Activated T-cell treated with anti-CD3 and anti-CD28 coated beads, Interleukin-2, amount 50 U/mL, for 4 hours (primary cell): ENCODE measurements around the gene NEMP1. TPM values are rescaled to one million over a fixed set of nuclear protein-coding genes. Genes with fewer than 3 reads are reported as not detected.

Experiments
- ATAC-seq, 2 donors: fragments of 200-7000 bp; cut with Tn5 transposase; one replicate each; pipeline ENCODE4 v1.10.0; 2021
- DNase-seq: peaks from one replicate; pipeline ENCODE4 v3.0.0-alpha.2; 2020
- H3K27me3 Mint-ChIP-seq: one replicate; pipeline ENCODE4 v1.8.0; 2021; ENCODE audit warnings: low read depth, mixed read lengths
- H3K36me3 Mint-ChIP-seq: one replicate; pipeline ENCODE4 v1.8.0; 2022; ENCODE audit warnings: mixed read lengths; ENCODE audit not compliant: insufficient read depth
- H3K4me1 Mint-ChIP-seq: one replicate; pipeline ENCODE4 v1.8.0; 2021; ENCODE audit warnings: low read depth, mixed read lengths
- H3K4me3 Mint-ChIP-seq: one replicate; pipeline ENCODE4 v1.8.0; 2021; ENCODE audit warnings: mild to moderate bottlenecking, moderate library complexity, mixed read lengths
- H3K9me3 Mint-ChIP-seq: one replicate; pipeline ENCODE4 v1.8.0; 2021; ENCODE audit warnings: mixed read lengths
- total RNA-seq, 3 donors: library from RNA; stranded (reverse); gene quantifications; one replicate each; pipeline ENCODE4 v1.2.1, GENCODE V29; 2021

Gene NEMP1
- total RNA-seq, 3 donors from 2014 or later: 39.1 to 47.5 (median 42.5) TPM

DNA sequence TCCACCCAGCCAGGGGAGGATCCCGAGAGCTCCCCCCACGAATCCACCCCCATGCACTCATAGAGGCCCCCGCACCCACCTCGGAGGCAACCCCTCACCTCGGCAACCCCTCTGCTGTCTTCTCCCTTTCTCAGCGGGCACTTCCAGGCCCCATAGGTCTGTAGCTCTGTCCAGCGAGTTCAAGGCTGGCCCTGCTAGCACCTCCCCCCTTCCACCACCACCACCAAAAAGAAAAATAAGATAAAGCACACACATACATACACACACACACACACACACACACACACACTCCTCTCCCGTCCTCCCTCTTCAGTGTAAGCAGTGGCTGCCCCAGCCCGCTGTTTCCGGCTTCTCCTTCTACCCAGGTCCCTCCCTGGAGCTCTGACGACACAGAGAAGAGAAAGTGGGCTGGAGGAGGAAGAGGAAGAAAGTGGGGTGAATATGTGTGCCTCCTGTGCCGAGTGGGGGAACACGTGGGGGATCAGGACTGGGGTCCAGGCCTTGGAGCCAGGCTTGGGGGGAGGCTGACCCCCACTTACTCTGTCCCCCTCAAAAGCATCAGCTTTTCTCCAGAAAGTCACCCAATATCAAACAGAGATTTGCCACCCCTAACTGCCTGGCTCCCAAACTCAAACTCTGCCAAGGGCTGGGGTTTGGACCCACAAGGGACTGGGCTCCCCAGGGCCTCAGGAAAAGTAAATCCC lies 32.6 kb upstream of the NEMP1 start, which contains the start of gene STAT6:
STAT6 (minus strand) TSS at position 332 of the 704 bp plus-strand sequence. CDS start 3,084 bp downstream, outside the sequence.
- no peaks in the 10 kb centered on the region for H3K27me3 Mint-ChIP-seq
- peaks cover 15% of the 10 kb centered on the region for H3K36me3 Mint-ChIP-seq
- H3K4me3 Mint-ChIP-seq: peak within 1 kb of the TSS; percentile 92
- DNase-seq (peak; percentile 79), ATAC-seq (peak; percentile 65 to 67)
- H3K4me1 Mint-ChIP-seq: peaks cover 45% of the 10 kb centered on the region
- no peaks in the 10 kb centered on the region for H3K9me3 Mint-ChIP-seq

DNA sequence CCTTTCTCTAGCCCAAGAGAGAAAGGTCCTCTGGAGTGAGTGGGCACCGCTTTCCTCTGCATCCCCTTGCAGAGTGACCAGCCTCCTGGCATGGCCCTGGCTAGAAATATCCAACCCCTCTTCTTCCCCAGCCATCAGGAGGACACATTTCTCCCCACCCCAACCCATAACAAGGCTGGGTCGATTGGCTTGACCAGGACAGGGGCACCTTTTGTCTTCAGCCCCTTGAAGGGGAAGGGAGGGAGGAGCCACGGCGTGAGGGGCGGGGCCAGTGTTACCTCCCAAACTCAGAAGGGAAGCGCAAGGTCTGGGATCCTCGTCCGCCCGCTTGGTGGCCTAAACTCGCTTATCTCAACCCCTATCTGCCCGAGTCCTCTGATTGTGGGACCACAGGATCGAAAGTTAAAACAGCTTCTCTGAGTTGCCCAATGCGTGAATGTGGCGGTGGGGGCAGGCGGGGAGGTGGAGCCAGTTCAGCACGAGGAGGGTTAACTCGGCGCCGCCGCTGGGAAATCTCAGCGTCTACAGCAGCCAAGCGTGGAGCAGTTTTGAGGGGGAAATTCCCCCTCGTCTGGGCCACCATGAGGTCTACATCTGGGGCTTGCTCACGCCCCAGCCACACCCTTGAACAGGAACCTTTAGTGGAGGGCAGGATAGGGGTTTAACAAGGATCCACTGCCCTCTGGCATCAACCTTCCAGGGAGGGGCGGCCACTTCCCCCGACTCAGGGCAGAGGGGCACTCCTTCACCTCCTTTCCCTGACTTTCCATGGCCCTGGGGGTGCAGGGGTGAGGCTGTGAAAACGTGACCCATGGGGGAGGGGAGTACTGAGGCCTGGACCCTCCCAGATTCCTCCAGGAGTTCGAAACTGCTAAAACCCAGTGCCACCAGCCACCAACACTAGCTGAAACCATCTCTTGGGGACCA lies 31.8 kb upstream of the NEMP1 start:
- Mint-ChIP-seq H3K4me1 (peaks cover 45% of the 10 kb centered on the region), H3K4me3 (peak overlapping the region; percentile 92), H3K36me3 (peaks cover 20% of the 10 kb centered on the region), H3K9me3 (no peaks in the 10 kb centered on the region), H3K27me3 (no peaks in the 10 kb centered on the region)
- ATAC-seq (peak; percentile 53 to 61), DNase-seq (peak; percentile 77)

DNA sequence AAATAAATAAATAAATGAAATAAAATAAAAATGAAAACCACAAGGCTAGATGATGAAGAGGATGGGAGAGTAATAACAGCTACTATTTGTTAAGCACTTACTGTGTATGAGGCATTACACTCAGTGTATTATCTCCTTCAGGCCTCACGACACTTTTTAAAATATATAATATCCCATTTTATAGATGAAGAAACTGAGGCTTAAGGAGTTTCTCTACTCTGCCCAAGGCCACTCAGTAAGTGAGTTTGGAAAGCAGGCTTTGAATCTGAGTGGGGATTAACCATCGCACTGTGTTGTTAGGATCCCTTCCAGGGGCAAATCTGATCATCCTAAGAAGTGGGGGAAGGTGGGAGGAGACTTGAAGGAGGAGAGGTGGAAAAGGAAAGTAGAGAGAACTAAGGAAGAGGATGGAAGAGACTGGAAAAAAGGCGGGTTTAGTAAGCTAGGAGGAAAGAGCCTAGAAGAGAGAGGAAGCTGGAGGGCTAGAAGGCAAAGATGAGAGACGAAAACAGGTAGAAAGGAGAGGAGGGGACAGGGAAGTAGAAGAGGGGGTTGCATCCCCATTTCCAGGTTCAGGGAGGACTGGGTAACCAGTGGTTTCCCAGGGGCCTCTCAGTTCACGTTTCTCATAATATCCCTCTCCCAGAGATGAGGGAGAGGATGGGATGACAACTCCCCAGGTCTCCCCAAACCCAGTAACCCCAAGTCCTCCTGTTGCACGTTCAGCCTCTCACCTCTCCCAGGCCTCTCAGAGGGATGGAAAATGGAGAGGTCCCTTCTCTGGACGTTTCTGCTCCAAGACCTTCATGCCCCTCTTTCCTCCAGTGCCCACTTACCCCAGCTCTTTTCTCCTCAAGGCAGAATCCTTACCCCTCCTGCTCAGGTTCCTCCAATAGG lies 30.9 kb upstream of the NEMP1 start:
- H3K27me3 Mint-ChIP-seq: no peaks in the 10 kb centered on the region
- no peak for ATAC-seq
- DNase-seq: no peak
- peak overlapping the region; percentile 92 for H3K4me3 Mint-ChIP-seq
- peaks cover 48% of the 10 kb centered on the region for H3K4me1 Mint-ChIP-seq
- H3K9me3 Mint-ChIP-seq: no peaks in the 10 kb centered on the region
- peaks cover 27% of the 10 kb centered on the region for H3K36me3 Mint-ChIP-seq

DNA sequence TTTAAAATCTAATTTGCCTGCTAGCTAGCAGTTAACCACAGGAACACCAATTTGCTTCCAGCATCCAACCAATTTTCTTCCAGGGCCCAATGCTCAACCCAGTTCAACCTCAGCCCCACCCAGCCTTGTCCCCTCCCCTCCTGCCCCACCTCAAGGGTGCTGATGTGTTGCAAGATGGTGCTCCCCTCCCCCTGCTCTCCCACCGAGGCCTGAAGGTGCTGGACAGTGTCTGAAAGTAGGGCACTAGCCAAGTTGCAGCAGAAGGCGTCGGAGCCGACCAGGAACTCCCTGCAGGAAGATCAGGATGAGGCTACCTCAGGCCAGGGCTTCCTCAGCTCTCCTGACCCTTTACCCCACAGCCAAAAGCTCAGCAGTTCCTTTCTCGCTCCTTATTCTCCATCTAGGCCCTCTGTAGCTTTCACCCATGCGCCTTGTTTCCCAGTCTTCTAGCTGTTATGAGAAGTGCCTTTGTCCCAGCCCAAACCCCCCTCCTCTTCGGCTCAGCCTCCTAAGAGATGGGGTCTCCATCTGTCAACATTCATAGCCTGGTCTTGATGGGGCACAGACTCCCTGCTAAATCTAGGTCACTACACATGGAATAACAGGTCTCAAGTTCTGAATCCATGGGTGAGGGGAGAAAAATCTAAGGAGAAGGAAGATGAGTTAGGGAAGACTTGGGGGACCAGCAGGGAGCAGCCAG lies 29.0 kb upstream of the NEMP1 start:
- Mint-ChIP-seq H3K4me3 (peak overlapping the region; percentile 67), H3K36me3 (peaks cover 34% of the 10 kb centered on the region), H3K27me3 (no peaks in the 10 kb centered on the region)

DNA sequence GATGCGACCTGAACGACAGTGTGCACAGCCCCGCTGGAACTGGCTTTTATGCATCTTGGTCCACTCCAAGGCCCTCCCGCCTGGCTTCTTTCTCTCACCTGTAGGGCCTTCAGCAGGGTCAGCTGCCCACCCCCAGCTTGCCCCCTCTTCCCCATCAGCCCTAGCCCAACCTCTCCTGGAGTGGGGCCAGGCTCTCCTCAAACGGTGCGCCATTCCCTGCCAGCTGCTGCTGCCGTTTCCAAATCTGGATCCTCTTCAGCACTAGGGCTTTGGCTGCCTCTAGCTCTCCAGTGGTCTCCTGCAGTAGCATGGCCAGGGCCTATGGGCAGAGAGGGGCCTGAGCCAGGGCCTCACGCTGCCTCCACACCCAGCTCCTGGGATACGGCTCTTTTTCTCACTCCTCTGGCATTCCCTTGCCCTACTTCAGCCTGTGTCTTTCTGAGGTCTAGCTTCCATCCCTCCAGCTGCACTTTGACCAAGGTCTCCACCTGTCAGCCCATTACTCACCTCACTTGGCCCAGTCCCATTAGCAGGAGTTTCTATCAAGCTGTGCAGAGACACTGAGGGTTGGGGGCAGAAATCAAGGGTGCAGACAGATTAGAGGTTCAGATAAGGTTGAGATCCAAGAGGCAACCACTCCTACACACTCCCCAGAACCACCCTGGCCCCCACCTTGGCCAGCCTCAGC lies 27.6 kb upstream of the NEMP1 start:
- DNase-seq (no peak), ATAC-seq (no peak)
- Mint-ChIP-seq H3K27me3 (no peaks in the 10 kb centered on the region), H3K4me3 (no peak overlapping the region), H3K4me1 (peaks cover 48% of the 10 kb centered on the region), H3K36me3 (peaks cover 43% of the 10 kb centered on the region), H3K9me3 (no peaks in the 10 kb centered on the region)

More for the DNA sequence above, 29.0 kb upstream of the NEMP1 start:
- Mint-ChIP-seq H3K4me1 (peaks cover 51% of the 10 kb centered on the region), H3K9me3 (no peaks in the 10 kb centered on the region)
- ATAC-seq (no peak), DNase-seq (no peak)

DNA sequence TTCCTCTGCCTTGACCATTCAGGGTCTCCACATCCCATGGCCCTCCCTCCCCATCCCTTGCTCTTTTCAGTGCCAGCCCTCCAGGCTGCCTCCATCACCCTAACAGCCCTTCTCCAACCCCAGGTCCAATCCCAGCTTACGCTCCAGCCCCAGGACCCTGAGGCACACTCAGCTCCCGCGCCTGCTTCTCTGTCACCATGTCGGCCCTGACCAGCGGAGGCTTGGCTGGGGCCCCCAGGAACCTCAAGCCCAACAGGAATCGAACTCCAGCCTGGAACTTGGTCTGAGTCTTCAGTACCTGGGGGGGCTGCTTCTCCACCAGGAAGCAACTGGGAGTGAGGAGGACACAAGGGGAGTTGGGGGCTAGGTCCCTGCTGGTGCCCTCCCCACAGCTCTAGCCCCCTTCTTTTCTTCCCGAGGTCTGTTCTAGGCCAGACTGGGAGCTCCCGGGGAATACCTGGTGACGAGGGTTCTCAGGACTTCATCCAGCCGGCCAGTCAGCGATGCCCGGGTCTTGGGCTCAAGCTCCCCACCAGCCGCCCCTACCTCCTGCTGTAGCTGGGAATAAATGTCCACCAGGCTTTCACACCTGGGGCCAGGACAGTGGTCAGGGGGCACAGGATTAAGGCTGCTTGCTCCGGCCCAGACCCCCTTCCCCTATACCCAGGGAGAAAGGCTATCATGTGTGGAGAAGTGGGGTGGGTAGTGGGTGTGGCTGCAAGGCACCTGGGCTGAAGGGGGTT lies 26.6 kb upstream of the NEMP1 start:
- Mint-ChIP-seq H3K36me3 (peaks cover 46% of the 10 kb centered on the region), H3K27me3 (no peaks in the 10 kb centered on the region), H3K4me1 (peaks cover 48% of the 10 kb centered on the region), H3K9me3 (no peaks in the 10 kb centered on the region), H3K4me3 (no peak overlapping the region)
- DNase-seq (no peak), ATAC-seq (no peak)

DNA sequence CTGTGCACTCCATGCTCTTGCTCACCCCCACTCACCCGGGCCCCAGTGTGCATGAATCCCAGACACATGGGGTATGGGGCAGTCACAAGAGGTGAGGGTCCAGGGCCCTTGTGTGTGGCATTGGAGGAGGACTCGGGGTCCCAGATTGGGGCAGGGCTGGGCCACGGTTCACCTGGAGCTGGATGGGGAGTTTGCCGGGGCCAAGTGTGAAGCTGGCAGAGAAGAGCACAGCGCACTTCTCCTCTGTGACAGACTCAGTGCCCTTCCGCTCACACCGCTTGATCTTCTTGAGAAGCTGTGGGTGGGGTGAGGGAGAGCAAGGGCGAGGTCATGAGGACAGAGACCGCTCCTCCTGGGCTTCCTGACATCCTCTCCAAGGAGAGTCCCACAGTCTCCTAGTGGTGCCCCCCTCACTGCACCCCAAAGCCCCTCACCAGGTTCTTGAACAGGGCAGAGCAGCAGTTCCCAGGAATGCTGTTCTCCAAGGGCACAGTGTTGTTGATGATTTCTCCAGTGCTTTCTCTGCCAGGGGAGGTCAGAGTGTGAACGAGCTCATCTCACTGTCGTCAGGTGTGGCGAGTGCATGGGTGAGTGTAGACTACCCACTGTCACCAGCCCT lies 25.8 kb upstream of the NEMP1 start:
- Mint-ChIP-seq H3K9me3 (no peaks in the 10 kb centered on the region), H3K4me1 (peaks cover 42% of the 10 kb centered on the region), H3K36me3 (peaks cover 51% of the 10 kb centered on the region), H3K4me3 (no peak overlapping the region), H3K27me3 (no peaks in the 10 kb centered on the region)
- ATAC-seq: no peak
- no peak for DNase-seq

DNA sequence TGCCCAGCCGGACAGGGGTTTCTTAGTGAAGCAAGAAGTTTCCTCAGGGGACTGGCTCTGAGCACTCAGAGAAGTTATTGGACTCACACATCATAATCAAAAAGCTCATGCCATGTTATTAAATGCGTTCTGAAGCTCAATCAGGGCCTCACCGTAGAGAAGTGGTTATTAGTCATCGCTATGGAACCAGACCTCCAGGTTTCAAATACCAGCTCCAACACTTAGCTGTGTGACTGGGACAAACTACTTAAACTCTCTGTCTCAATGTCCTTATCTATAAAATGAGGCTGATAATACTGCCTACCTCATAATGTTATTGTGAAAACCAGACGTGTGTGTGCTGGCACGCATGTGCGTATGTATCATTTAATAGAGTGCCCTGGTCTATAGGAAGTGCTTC lies 25.3 kb upstream of the NEMP1 start:
- peak in 1 of 2 donors; percentile 36 for ATAC-seq
- peaks cover 54% of the 10 kb centered on the region for H3K36me3 Mint-ChIP-seq

DNA sequence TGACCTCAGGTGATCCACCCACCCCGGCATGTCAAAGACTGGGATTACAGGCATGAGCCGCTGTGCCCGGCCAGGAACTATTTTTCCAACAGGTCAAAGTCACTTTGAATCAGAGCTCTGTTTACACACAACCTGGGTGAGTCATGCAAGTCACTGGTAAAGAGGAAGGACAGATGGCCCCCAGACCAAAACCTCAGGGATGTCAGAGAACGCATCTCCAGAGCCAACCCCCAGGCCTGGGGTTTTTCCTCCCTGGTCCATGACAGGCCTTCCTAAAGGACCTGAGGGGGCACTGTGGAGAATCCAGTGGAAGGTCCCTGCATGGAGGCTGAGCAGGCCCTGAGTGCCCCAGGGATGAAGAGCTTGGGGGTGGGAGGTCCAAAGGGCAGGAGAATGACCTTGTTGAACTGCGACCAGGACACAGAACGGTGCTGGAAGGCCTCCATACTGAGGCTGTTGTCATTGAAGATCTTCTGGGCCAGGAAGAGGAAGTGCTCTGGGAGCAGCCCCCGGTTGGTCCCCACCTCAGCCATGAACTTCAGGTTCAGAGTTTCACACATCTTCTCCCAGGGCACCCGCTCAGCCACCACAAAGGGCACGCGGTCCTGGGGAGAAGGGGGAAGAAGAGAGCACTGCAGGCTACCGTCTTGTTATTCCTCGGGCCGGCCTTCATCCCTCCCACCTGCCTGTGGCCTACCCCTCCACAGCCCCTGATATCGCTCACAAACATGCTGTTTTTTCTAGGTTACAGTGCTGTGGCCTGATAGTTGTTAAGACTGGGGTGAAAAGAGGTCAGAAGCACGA lies 23.5 kb upstream of the NEMP1 start:
- no peak overlapping the region for H3K4me3 Mint-ChIP-seq
- no peaks in the 10 kb centered on the region for H3K9me3 Mint-ChIP-seq
- ATAC-seq: no peak
- peaks cover 24% of the 10 kb centered on the region for H3K4me1 Mint-ChIP-seq
- no peak for DNase-seq
- peaks cover 56% of the 10 kb centered on the region for H3K36me3 Mint-ChIP-seq
- H3K27me3 Mint-ChIP-seq: no peaks in the 10 kb centered on the region

More for the DNA sequence above, 25.3 kb upstream of the NEMP1 start:
- Mint-ChIP-seq H3K4me1 (peaks cover 42% of the 10 kb centered on the region), H3K4me3 (no peak overlapping the region), H3K9me3 (no peaks in the 10 kb centered on the region), H3K27me3 (no peaks in the 10 kb centered on the region)
- no peak for DNase-seq

DNA sequence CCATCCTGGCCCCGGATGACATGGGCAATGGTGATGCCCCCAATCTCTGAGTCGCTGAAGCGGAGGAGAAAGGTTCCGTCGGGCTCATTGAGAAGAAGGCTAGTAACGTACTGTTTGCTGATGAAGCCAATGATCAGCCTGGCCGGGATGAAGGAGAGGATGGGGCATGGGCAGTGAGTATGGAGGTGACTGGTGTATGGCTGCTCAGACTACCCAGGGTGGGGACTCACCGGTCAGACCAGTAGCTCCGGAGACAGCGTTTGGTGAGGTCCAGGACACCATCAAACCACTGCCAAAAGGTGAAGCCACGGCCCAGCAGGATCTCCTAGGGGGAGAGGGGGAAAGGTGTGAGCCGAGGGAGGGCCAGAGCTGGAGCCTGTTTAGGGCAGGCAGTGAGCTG lies 21.2 kb upstream of the NEMP1 start:
- ATAC-seq: no peak
- H3K4me3 Mint-ChIP-seq: no peak overlapping the region
- DNase-seq: no peak
- peaks cover 24% of the 10 kb centered on the region for H3K4me1 Mint-ChIP-seq
- H3K36me3 Mint-ChIP-seq: peaks cover 49% of the 10 kb centered on the region
- no peaks in the 10 kb centered on the region for H3K27me3 Mint-ChIP-seq
- H3K9me3 Mint-ChIP-seq: no peaks in the 10 kb centered on the region

DNA sequence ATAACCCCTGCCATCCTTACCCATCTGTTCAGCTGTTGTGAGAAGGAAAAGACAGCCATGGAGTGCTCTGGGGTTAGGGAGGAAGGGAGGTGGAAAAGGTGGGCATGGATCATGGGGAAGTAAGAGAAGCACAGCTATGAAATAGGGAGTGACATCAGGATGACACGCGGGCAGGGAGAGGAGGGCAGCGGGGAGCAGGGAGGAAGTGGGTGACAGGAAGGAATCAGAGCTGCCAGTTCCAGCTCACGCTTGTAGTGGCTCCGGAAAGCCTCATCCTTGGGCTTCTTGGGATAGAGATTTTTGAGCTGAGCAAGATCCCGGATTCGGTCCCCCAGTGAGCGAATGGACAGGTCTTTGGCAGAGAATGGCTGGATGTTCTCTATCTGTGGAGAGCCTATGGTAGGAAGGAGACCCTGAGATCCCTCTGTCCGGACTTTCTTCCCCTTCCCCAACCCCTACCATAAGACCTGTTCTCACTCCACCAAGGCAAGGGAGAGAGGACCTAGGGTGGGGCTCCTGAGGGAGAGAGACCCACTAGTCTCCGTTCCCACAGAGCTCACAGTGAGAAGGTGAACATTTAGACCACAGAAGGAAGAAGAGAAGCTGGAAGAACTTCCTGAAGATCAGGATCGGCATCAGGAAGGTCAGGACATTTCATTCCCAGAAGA lies 20.6 kb upstream of the NEMP1 start:
- Mint-ChIP-seq H3K4me1 (peaks cover 24% of the 10 kb centered on the region), H3K4me3 (no peak overlapping the region), H3K27me3 (no peaks in the 10 kb centered on the region), H3K9me3 (no peaks in the 10 kb centered on the region), H3K36me3 (peaks cover 46% of the 10 kb centered on the region)
- no peak for ATAC-seq
- DNase-seq: no peak
